Suprapubic skin (tissue), 4 donors: ENCODE measurements around the gene IGFBP2.

Source experiments
- EP300 ChIP-seq: sonication (generic); formaldehyde crosslinking; IDR thresholded peaks from one replicate; pipeline ENCODE4 v1.6.1; 2017; ENCODE audit warnings: antibody characterized with exemption
- POLR2A ChIP-seq, 2 donors: fragments of 450-650 bp; IDR thresholded peaks; one replicate each; pipeline ENCODE4 v1.6.1; 2017; ENCODE audit warnings: antibody characterized with exemption in 2 of 2, mild to moderate bottlenecking in 2 of 2, moderate library complexity in 2 of 2
- POLR2AphosphoS5 ChIP-seq, 3 donors: sonication (generic); formaldehyde crosslinking; IDR thresholded peaks; one replicate each; pipeline ENCODE4 v1.6.1; 2017; ENCODE audit warnings: antibody characterized with exemption in 3 of 3
- TF ChIP-seq, protein P1 (sequence below), 2 donors: fragments of 200-600 bp in 1 of 2; fragments of 450-650 bp in 1 of 2; sonication (generic) in 1 of 2; IDR thresholded peaks; one replicate each; pipeline ENCODE4 v1.5.1; 2016 to 2019; ENCODE audit warnings: antibody characterized with exemption in 2 of 2, mild to moderate bottlenecking in 1 of 2, moderate library complexity in 1 of 2

GRCh38 chr2:216636551-216637450 lies 3.6 kb downstream of the IGFBP2 start:
- TF ChIP-seq, protein P1, sequence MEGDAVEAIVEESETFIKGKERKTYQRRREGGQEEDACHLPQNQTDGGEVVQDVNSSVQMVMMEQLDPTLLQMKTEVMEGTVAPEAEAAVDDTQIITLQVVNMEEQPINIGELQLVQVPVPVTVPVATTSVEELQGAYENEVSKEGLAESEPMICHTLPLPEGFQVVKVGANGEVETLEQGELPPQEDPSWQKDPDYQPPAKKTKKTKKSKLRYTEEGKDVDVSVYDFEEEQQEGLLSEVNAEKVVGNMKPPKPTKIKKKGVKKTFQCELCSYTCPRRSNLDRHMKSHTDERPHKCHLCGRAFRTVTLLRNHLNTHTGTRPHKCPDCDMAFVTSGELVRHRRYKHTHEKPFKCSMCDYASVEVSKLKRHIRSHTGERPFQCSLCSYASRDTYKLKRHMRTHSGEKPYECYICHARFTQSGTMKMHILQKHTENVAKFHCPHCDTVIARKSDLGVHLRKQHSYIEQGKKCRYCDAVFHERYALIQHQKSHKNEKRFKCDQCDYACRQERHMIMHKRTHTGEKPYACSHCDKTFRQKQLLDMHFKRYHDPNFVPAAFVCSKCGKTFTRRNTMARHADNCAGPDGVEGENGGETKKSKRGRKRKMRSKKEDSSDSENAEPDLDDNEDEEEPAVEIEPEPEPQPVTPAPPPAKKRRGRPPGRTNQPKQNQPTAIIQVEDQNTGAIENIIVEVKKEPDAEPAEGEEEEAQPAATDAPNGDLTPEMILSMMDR (IDR thresholded peaks at IDR 0.05), result no peak
- TF ChIP-seq POLR2A (IDR thresholded peaks at IDR 0.05) (no peak), EP300 (no peak), POLR2AphosphoS5 (IDR thresholded peaks at IDR 0.05) (no peak)
